Activated naive CD8-positive, alpha-beta T cell (primary cell): ENCODE measurements around the gene RTN4IP1.
"Not testable (repeated sequence)": the region's sequence is repeated elsewhere in the genome, so short reads cannot be mapped to it uniquely, and the experiment has no call there.

Experiments
- H3K27ac Mint-ChIP-seq: one replicate; pipeline ENCODE4 v1.8.0; 2021; ENCODE audit warnings: mixed read lengths
- H3K27me3 Mint-ChIP-seq: one replicate; pipeline ENCODE4 v1.8.0; 2021; ENCODE audit warnings: mixed read lengths
- H3K36me3 Mint-ChIP-seq: one replicate; pipeline ENCODE4 v1.8.0; 2021; ENCODE audit warnings: mixed read lengths
- H3K4me1 Mint-ChIP-seq: one replicate; pipeline ENCODE4 v1.8.0; 2021; ENCODE audit warnings: low read depth, mixed read lengths
- H3K4me3 Mint-ChIP-seq: one replicate; pipeline ENCODE4 v1.8.0; 2021; ENCODE audit warnings: mild to moderate bottlenecking, mixed read lengths
- H3K9me3 Mint-ChIP-seq: one replicate; pipeline ENCODE4 v1.8.0; 2021; ENCODE audit warnings: low read depth, mixed read lengths

Gene RTN4IP1

DNA sequence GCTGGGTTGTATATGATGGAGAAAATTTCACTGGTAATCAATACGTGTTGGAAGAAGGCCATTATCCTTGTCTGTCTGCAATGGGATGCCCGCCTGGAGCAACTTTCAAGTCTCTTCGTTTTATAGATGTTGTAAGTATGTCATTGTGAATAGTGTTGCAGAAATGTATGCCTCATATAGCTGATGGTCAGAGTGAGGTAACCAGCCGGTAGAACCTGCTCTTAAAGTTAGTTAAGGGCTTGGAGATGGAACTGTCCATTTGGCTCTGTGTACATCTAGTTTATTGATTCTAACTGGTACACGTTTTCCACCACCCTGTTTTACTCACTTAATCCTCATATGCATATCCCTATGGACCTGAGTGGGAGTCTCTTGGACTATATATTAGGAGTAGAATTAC lies 73.5 kb downstream of the RTN4IP1 start:
- H3K4me3 Mint-ChIP-seq, result no peak overlapping the region
- no peaks in the 10 kb centered on the region for H3K9me3 Mint-ChIP-seq
- no peak overlapping the region for H3K27ac Mint-ChIP-seq
- peaks cover 19% of the 10 kb centered on the region for H3K4me1 Mint-ChIP-seq
- no peaks in the 10 kb centered on the region for H3K27me3 Mint-ChIP-seq
- peaks cover 19% of the 10 kb centered on the region for H3K36me3 Mint-ChIP-seq

- Mint-ChIP-seq H3K4me1 (peaks cover 29% of the 10 kb centered on the region), H3K36me3 (peaks cover 24% of the 10 kb centered on the region), H3K4me3 (no peak overlapping the region), H3K27me3 (no peaks in the 10 kb centered on the region), H3K27ac (peak overlapping the region; percentile 94), H3K9me3 (no peaks in the 10 kb centered on the region)
Measured at GRCh38 chr6:106553440-106553839, 75.9 kb downstream of the RTN4IP1 start.

GRCh38 chr6:106551155-106551554 lies 78.1 kb downstream of the RTN4IP1 start:
- peaks cover 33% of the 10 kb centered on the region for H3K36me3 Mint-ChIP-seq
- no peaks in the 10 kb centered on the region for H3K9me3 Mint-ChIP-seq
- peaks cover 44% of the 10 kb centered on the region for H3K4me1 Mint-ChIP-seq
- H3K27ac Mint-ChIP-seq, result peak overlapping the region; percentile 66
- no peaks in the 10 kb centered on the region for H3K27me3 Mint-ChIP-seq
- H3K4me3 Mint-ChIP-seq, result no peak overlapping the region

- Mint-ChIP-seq H3K4me3 (no peak overlapping the region), H3K9me3 (no peaks in the 10 kb centered on the region), H3K27ac (peak overlapping the region; percentile 67), H3K4me1 (peaks cover 53% of the 10 kb centered on the region), H3K36me3 (peaks cover 39% of the 10 kb centered on the region), H3K27me3 (no peaks in the 10 kb centered on the region)
Measured at GRCh38 chr6:106549521-106549920, 79.8 kb downstream of the RTN4IP1 start.

GRCh38 chr6:106548926-106549455 lies 80.3 kb downstream of the RTN4IP1 start:
- not testable (repeated sequence) for H3K9me3 Mint-ChIP-seq, H3K4me3 Mint-ChIP-seq, H3K27me3 Mint-ChIP-seq
- Mint-ChIP-seq H3K4me1 (peaks cover 55% of the 10 kb centered on the region), H3K36me3 (peaks cover 43% of the 10 kb centered on the region), H3K27ac (peak overlapping the region; percentile 41)

DNA sequence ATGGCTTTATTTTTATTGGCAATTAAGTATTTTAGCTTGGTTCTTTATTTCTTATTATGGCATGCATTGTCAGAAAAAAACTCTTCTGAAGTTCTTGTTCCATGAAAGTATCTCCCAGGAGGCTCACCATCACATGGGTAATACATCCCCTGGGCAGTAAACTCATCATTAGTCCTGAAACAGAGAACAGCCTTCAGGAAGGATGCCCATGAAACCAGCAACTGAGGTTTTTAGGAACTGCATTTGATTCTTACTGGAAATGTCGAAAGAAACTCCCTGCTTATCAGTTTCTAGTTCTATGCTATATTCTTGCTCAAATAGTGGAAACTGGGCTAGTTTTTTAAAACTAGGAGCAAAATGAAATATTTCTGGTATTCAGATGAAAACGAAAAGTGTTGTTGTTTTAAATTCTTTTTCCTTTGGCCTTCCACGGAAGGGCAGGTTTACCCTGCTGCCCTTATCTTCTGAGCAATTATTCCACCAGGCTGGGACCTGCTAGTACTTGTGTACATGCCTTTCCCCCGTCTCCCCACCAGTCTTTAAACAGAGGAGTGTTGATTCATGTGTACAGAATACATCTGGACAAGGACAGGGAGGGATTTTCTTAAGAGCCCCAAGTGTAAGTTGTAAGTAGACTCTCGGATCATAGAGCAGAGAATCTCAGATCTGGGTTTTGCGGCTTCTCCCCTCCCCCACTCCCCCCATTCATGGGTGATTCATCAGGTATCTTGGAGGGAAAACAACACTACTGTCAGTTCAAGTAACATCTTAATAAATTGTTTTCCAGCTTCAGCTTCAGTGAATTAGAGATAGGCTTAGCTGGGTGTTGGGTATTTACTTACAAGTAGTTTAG lies 81.5 kb downstream of the RTN4IP1 start:
- peak overlapping the region; percentile 90 for H3K27ac Mint-ChIP-seq
- peaks cover 44% of the 10 kb centered on the region for H3K4me1 Mint-ChIP-seq
- peak overlapping the region; percentile 22 for H3K4me3 Mint-ChIP-seq
- no peaks in the 10 kb centered on the region for H3K9me3 Mint-ChIP-seq
- H3K27me3 Mint-ChIP-seq, result no peaks in the 10 kb centered on the region
- H3K36me3 Mint-ChIP-seq, result peaks cover 36% of the 10 kb centered on the region

DNA sequence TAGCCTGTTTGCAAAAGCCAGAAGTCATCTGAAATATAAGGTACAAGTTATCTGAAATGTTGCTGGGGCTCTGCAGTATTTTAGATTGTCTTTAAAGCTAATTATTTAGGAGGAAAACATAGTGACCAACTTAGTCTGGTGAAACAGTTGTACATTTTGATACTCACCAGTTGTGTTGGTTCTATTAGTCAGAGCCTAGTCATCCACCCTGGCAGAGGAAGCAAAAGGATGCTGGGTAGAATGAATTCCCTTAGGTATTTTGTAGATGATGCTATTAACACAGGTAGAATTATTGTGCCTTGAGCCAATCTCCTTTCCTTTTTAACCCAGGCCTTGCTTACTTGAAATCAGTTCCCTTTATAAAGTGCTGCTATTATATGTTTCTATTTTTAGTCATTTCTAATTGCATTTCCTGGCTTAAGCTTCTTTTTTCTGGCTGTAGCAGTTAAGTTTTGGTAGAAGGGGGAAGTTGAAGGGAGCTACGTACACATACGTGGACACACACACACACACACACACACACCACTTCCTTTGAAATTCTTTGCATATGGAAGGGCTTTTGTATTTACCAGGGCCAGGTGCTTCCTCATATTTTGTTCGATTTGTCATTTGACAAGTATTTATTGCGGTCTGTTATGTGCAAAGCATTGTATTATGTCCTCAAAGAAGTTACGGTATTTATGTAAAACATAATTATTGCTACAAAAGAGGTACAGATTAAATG lies 82.4 kb downstream of the RTN4IP1 start:
- H3K9me3 Mint-ChIP-seq, result no peaks in the 10 kb centered on the region
- no peak overlapping the region for H3K4me3 Mint-ChIP-seq
- peak overlapping the region; percentile 90 for H3K27ac Mint-ChIP-seq
- H3K36me3 Mint-ChIP-seq, result peaks cover 35% of the 10 kb centered on the region
- no peaks in the 10 kb centered on the region for H3K27me3 Mint-ChIP-seq
- H3K4me1 Mint-ChIP-seq, result peaks cover 42% of the 10 kb centered on the region

DNA sequence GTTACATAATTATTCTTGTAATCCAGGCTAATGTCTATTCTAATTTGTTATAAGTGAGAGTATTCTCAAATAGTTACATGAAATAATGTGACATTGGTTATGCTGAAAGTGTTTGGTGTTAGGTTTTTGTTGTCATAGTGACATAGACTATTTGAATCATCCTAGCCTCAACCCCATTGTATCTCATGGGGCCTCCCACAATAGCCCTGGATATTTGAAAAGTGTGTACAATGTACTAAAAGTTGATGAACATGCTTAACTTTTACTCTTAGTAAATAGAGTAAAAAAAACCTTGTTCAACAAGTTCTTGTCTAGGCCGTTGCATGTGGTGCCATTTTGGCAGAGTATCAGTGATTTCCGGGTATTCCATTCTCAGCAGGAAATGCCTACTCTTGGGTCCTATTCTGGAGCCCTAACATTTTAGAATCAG lies 83.0 kb downstream of the RTN4IP1 start:
- Mint-ChIP-seq H3K4me3 (no peak overlapping the region), H3K4me1 (peaks cover 42% of the 10 kb centered on the region), H3K9me3 (no peaks in the 10 kb centered on the region), H3K27ac (peak overlapping the region; percentile 90), H3K27me3 (no peaks in the 10 kb centered on the region), H3K36me3 (peaks cover 32% of the 10 kb centered on the region)

- Mint-ChIP-seq H3K27ac (no peak overlapping the region), H3K27me3 (no peaks in the 10 kb centered on the region), H3K36me3 (peaks cover 16% of the 10 kb centered on the region), H3K4me1 (peaks cover 41% of the 10 kb centered on the region), H3K4me3 (no peak overlapping the region), H3K9me3 (no peaks in the 10 kb centered on the region)
Measured at GRCh38 chr6:106540907-106541306, 88.4 kb downstream of the RTN4IP1 start.

DNA sequence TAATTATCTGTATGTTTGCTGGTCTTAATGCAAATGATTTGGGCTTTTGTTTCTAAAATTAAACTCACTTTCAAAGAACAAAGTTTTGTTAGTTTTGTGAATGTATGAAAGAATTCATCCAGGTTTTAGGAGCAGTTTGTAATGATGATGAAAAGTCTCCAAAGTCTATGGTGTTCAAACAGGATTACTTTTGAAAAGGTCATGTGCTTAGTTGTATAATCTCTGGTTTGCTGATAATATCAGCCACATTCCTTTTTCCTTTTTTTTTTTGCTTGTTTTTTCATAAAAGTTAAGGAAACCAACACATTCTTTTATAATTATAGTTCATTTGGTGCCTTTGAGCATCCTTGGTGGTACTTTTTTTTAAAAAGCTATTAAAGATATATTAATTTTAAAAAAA lies 88.9 kb downstream of the RTN4IP1 start:
- H3K9me3 Mint-ChIP-seq, result no peaks in the 10 kb centered on the region
- no peaks in the 10 kb centered on the region for H3K27me3 Mint-ChIP-seq
- H3K4me3 Mint-ChIP-seq, result no peak overlapping the region
- H3K27ac Mint-ChIP-seq, result peak overlapping the region; percentile 14
- peaks cover 15% of the 10 kb centered on the region for H3K36me3 Mint-ChIP-seq
- peaks cover 41% of the 10 kb centered on the region for H3K4me1 Mint-ChIP-seq

GRCh38 chr6:106539936-106540335 lies 89.4 kb downstream of the RTN4IP1 start:
- Mint-ChIP-seq H3K9me3 (no peaks in the 10 kb centered on the region), H3K27ac (peak overlapping the region; percentile 14), H3K4me3 (no peak overlapping the region), H3K36me3 (peaks cover 13% of the 10 kb centered on the region), H3K4me1 (peaks cover 43% of the 10 kb centered on the region), H3K27me3 (no peaks in the 10 kb centered on the region)

- Mint-ChIP-seq H3K4me3 (peak overlapping the region; percentile 33), H3K9me3 (no peaks in the 10 kb centered on the region), H3K27ac (peak overlapping the region; percentile 91), H3K36me3 (peaks cover 11% of the 10 kb centered on the region), H3K4me1 (peaks cover 57% of the 10 kb centered on the region), H3K27me3 (no peaks in the 10 kb centered on the region)
Measured at GRCh38 chr6:106538145-106538544, 91.2 kb downstream of the RTN4IP1 start.

GRCh38 chr6:106537662-106538061 lies 91.6 kb downstream of the RTN4IP1 start:
- Mint-ChIP-seq H3K4me3 (peak overlapping the region; percentile 33), H3K4me1 (peaks cover 62% of the 10 kb centered on the region), H3K27ac (peak overlapping the region; percentile 91)

DNA sequence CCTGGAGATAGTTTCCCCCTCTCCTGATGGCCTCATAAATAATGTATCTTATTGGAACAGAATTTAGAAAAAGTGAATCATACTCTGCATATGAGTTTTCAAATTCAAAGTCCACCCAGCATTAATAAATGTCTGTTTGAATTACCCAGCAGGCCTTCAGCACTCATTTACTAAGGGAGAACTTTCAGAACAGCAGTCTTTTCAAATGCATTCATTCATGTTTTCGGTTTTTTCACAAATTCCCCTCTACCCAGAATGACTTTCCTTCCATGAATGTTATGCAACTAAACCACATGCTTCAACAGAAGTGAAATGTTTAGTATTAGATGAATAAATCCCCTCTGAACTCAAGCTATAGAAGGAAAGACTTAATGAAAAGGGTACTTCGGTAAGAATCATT lies 92.4 kb downstream of the RTN4IP1 start:
- H3K9me3 Mint-ChIP-seq, result no peaks in the 10 kb centered on the region
- peak overlapping the region; percentile 91 for H3K27ac Mint-ChIP-seq
- H3K4me3 Mint-ChIP-seq, result peak overlapping the region; percentile 8
- H3K27me3 Mint-ChIP-seq, result no peaks in the 10 kb centered on the region
- peaks cover 15% of the 10 kb centered on the region for H3K36me3 Mint-ChIP-seq
- peaks cover 67% of the 10 kb centered on the region for H3K4me1 Mint-ChIP-seq

More at GRCh38 chr6:106537662-106538061, 91.6 kb downstream of the RTN4IP1 start:
- no peaks in the 10 kb centered on the region for H3K9me3 Mint-ChIP-seq
- peaks cover 15% of the 10 kb centered on the region for H3K36me3 Mint-ChIP-seq
- no peaks in the 10 kb centered on the region for H3K27me3 Mint-ChIP-seq

DNA sequence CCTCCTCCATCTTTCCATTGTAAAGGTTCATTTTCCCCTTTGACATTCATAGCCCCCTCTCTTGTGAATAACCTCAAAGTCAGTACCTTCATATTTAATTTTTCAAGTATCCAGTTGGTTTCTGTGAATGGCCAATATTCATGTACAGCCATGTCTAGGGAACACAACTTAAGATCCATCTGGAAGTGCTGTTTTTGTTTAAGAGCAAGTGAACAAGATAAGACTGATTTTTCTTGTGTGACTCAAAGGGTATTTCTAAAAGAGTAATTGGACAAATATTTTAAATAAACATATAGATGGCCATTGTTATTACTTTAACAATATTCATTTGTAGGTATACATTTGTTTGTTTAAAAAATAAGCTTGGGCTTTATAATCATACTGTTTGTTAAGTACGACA lies 92.9 kb downstream of the RTN4IP1 start:
- Mint-ChIP-seq H3K27ac (peak overlapping the region; percentile 91), H3K4me3 (peak overlapping the region; percentile 50), H3K36me3 (peaks cover 13% of the 10 kb centered on the region), H3K9me3 (no peaks in the 10 kb centered on the region), H3K27me3 (no peaks in the 10 kb centered on the region), H3K4me1 (peaks cover 68% of the 10 kb centered on the region)
